Endothelial cell (in vitro differentiated cells): ENCODE results near the gene DRC7. TPM values are rescaled to one million over a fixed set of nuclear protein-coding genes. Genes with fewer than 3 reads are reported as not detected.

Experiments
- DNase-seq: peaks from one replicate; pipeline ENCODE4 v3.0.0; 2021; ENCODE audit warnings: low spot score
- H3K27ac Mint-ChIP-seq: one replicate; pipeline ENCODE4 v1.8.0; 2021; ENCODE audit warnings: mixed read lengths, inconsistent platforms; ENCODE audit not compliant: unreplicated experiment
- H3K27me3 Mint-ChIP-seq: one replicate; pipeline ENCODE4 v1.8.0; 2021; ENCODE audit warnings: mild to moderate bottlenecking, moderate library complexity, mixed read lengths, inconsistent platforms; ENCODE audit not compliant: unreplicated experiment
- H3K36me3 Mint-ChIP-seq: one replicate; pipeline ENCODE4 v1.8.0; 2021; ENCODE audit warnings: mild to moderate bottlenecking, low read depth, mixed read lengths, inconsistent platforms; ENCODE audit not compliant: unreplicated experiment
- H3K4me1 Mint-ChIP-seq: one replicate; pipeline ENCODE4 v1.8.0; 2021; ENCODE audit warnings: mild to moderate bottlenecking, mixed read lengths, inconsistent platforms; ENCODE audit not compliant: unreplicated experiment
- H3K4me3 Mint-ChIP-seq: one replicate; pipeline ENCODE4 v1.8.0; 2021; ENCODE audit warnings: mild to moderate bottlenecking, mixed read lengths, inconsistent platforms; ENCODE audit not compliant: unreplicated experiment
- H3K9me3 Mint-ChIP-seq: one replicate; pipeline ENCODE4 v1.8.0; 2021; ENCODE audit warnings: mixed read lengths, inconsistent platforms; ENCODE audit not compliant: unreplicated experiment
- total RNA-seq: library from RNA; stranded (reverse); fragmentation: NEBNext Ultra II Directional; extraction: Animal tissue kit (Norgen Biotek cat#: 25700); gene quantifications from one replicate; pipeline ENCODE4 v1.2.1, GENCODE V29; 2021; ENCODE audit not compliant: unreplicated experiment
- TF ChIP-seq, protein P1 (sequence below): fragments of 200-600 bp; sonication (generic); IDR thresholded peaks from one replicate; pipeline ENCODE4 v1.5.0; 2021; ENCODE audit warnings: antibody characterized with exemption; ENCODE audit not compliant: unreplicated experiment

DRC7 gene
- total RNA-seq, 1 donor from 2014 or later = 1.8 TPM

- peaks cover 3% of the 10 kb centered on the region for H3K36me3 Mint-ChIP-seq
- DNase-seq = no peak
- peaks cover 6% of the 10 kb centered on the region for H3K27me3 Mint-ChIP-seq
These were observed 22.2 kb upstream of the DRC7 start for GRCh38 chr16:57672416-57672815.

GRCh38 chr16:57672824-57673223 is 21.8 kb upstream of the DRC7 start:
- no peak for DNase-seq
- H3K27ac Mint-ChIP-seq = no peak overlapping the region

More at GRCh38 chr16:57672416-57672815, 22.2 kb upstream of the DRC7 start:
- no peak overlapping the region for H3K27ac Mint-ChIP-seq
- H3K9me3 Mint-ChIP-seq = no peaks in the 10 kb centered on the region
- no peak overlapping the region for H3K4me3 Mint-ChIP-seq
- TF ChIP-seq, protein P1, sequence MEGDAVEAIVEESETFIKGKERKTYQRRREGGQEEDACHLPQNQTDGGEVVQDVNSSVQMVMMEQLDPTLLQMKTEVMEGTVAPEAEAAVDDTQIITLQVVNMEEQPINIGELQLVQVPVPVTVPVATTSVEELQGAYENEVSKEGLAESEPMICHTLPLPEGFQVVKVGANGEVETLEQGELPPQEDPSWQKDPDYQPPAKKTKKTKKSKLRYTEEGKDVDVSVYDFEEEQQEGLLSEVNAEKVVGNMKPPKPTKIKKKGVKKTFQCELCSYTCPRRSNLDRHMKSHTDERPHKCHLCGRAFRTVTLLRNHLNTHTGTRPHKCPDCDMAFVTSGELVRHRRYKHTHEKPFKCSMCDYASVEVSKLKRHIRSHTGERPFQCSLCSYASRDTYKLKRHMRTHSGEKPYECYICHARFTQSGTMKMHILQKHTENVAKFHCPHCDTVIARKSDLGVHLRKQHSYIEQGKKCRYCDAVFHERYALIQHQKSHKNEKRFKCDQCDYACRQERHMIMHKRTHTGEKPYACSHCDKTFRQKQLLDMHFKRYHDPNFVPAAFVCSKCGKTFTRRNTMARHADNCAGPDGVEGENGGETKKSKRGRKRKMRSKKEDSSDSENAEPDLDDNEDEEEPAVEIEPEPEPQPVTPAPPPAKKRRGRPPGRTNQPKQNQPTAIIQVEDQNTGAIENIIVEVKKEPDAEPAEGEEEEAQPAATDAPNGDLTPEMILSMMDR = no peak
- peaks cover 44% of the 10 kb centered on the region for H3K4me1 Mint-ChIP-seq

GRCh38 chr16:57675741-57676551 is 18.7 kb upstream of the DRC7 start:
- DNase-seq = no peak
- peaks cover 45% of the 10 kb centered on the region for H3K4me1 Mint-ChIP-seq
- H3K36me3 Mint-ChIP-seq = no peaks in the 10 kb centered on the region
- no peak overlapping the region for H3K27ac Mint-ChIP-seq
- TF ChIP-seq, protein P1 = no peak
- no peaks in the 10 kb centered on the region for H3K9me3 Mint-ChIP-seq
- H3K27me3 Mint-ChIP-seq = peaks cover 10% of the 10 kb centered on the region
- H3K4me3 Mint-ChIP-seq = no peak overlapping the region

More at GRCh38 chr16:57672824-57673223, 21.8 kb upstream of the DRC7 start:
- Mint-ChIP-seq H3K36me3 (peaks cover 3% of the 10 kb centered on the region), H3K27me3 (peaks cover 8% of the 10 kb centered on the region), H3K4me1 (peaks cover 46% of the 10 kb centered on the region), H3K4me3 (no peak overlapping the region), H3K9me3 (no peaks in the 10 kb centered on the region)
- TF ChIP-seq, protein P1 = no peak

DNA sequence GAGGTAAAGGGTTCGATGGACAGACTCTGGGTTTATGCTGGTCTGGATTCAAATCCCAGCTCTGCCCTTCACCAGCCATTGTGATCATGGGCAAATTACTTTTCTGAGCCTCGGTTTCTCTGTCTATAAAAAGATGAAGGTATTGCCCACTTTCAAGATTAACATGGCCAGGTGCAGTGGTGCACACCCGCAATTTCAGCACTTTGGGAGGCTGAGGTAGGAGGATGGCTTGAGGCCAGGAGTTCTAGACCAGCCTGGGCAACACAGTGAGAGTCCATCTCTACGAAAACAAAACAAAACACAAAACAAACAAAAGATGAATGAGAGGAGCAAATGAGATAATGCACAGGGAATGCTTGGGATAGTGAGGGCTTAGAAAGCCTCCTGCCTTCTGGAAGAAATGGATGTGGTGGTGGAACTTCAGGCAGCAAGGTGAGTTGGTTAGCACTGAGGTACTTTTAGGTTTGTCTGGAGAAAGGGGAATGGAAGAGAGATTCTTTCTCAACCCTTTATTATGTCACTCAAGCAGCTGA is 18.0 kb upstream of the DRC7 start:
- Mint-ChIP-seq H3K27ac (peak overlapping the region; percentile 3), H3K27me3 (peaks cover 11% of the 10 kb centered on the region), H3K4me3 (no peak overlapping the region), H3K9me3 (no peaks in the 10 kb centered on the region), H3K36me3 (no peaks in the 10 kb centered on the region), H3K4me1 (peaks cover 44% of the 10 kb centered on the region)
- DNase-seq = no peak
- TF ChIP-seq, protein P1 = no peak
